ENCODE data around the gene PLA2G1B. TPM values are rescaled to one million over a fixed set of nuclear protein-coding genes. Genes with fewer than 3 reads are reported as not detected.
"Not testable (repeated sequence)": the region's sequence is repeated elsewhere in the genome, so short reads cannot be mapped to it uniquely, and the experiment has no call there.

PLA2G1B gene
- total RNA-seq, 1 donor from 2014 or later, result not detected

GRCh38 chr12:120343039-120343537 is 15.5 kb upstream of the PLA2G1B start:
- peaks cover 13% of the 10 kb centered on the region for H3K36me3 Mint-ChIP-seq (ENCODE audit: low read depth)
- H3K27ac Mint-ChIP-seq (ENCODE audit: unreplicated experiment), result no peak overlapping the region
- peaks cover 5% of the 10 kb centered on the region for H3K9me3 Mint-ChIP-seq
- DNase-seq (ENCODE audit: low read depth, low spot score), result no peak
- TF ChIP-seq CTCF (conservative IDR thresholded peaks at IDR 0.05), result no peak
- H3K4me1 Mint-ChIP-seq, result peaks cover 14% of the 10 kb centered on the region
- H3K27me3 Mint-ChIP-seq (ENCODE audit: low read depth), result peaks cover 2% of the 10 kb centered on the region
- peak overlapping the region; percentile 23 for H3K4me3 Mint-ChIP-seq

- no peak for DNase-seq (ENCODE audit: low read depth, low spot score)
- Mint-ChIP-seq H3K36me3 (ENCODE audit: low read depth) (peaks cover 20% of the 10 kb centered on the region), H3K4me3 (no peak overlapping the region), H3K4me1 (peaks cover 14% of the 10 kb centered on the region), H3K27ac (ENCODE audit: unreplicated experiment) (no peak overlapping the region), H3K27me3 (ENCODE audit: low read depth) (peaks cover 2% of the 10 kb centered on the region), H3K9me3 (peaks cover 12% of the 10 kb centered on the region)
- no peak for TF ChIP-seq CTCF (conservative IDR thresholded peaks at IDR 0.05)
Observed at GRCh38 chr12:120342175-120343038, 14.8 kb upstream of the PLA2G1B start.

GRCh38 chr12:120339256-120339655 is 11.7 kb upstream of the PLA2G1B start:
- no peak overlapping the region for H3K4me3 Mint-ChIP-seq

GRCh38 chr12:120337730-120338129 is 10.2 kb upstream of the PLA2G1B start:
- TF ChIP-seq CTCF (conservative IDR thresholded peaks at IDR 0.05), result no peak
- H3K36me3 Mint-ChIP-seq (ENCODE audit: low read depth), result peaks cover 20% of the 10 kb centered on the region
- H3K4me3 Mint-ChIP-seq, result no peak overlapping the region
- peaks cover 4% of the 10 kb centered on the region for H3K27me3 Mint-ChIP-seq (ENCODE audit: low read depth)
- H3K9me3 Mint-ChIP-seq, result peaks cover 22% of the 10 kb centered on the region
- H3K4me1 Mint-ChIP-seq, result peaks cover 7% of the 10 kb centered on the region
- DNase-seq (ENCODE audit: low read depth, low spot score), result no peak
- no peak overlapping the region for H3K27ac Mint-ChIP-seq (ENCODE audit: unreplicated experiment)

More at GRCh38 chr12:120339256-120339655, 11.7 kb upstream of the PLA2G1B start:
- Mint-ChIP-seq H3K36me3 (ENCODE audit: low read depth) (peaks cover 26% of the 10 kb centered on the region), H3K9me3 (peaks cover 22% of the 10 kb centered on the region), H3K27me3 (ENCODE audit: low read depth) (peaks cover 4% of the 10 kb centered on the region), H3K4me1 (peaks cover 14% of the 10 kb centered on the region), H3K27ac (ENCODE audit: unreplicated experiment) (no peak overlapping the region)
- no peak for TF ChIP-seq CTCF (conservative IDR thresholded peaks at IDR 0.05)
- no peak for DNase-seq (ENCODE audit: low read depth, low spot score)

- not testable (repeated sequence) for H3K27me3 Mint-ChIP-seq (ENCODE audit: low read depth); H3K27ac Mint-ChIP-seq (ENCODE audit: unreplicated experiment); DNase-seq (ENCODE audit: low read depth, low spot score); H3K4me3 Mint-ChIP-seq; H3K4me1 Mint-ChIP-seq
- Mint-ChIP-seq H3K36me3 (ENCODE audit: low read depth) (peaks cover 20% of the 10 kb centered on the region), H3K9me3 (peaks cover 22% of the 10 kb centered on the region)
Observed at GRCh38 chr12:120336392-120336791, 8.8 kb upstream of the PLA2G1B start.

GRCh38 chr12:120335447-120335846 is 7.9 kb upstream of the PLA2G1B start:
- peak; percentile 75 for TF ChIP-seq CTCF (conservative IDR thresholded peaks at IDR 0.05)

More at GRCh38 chr12:120335447-120335846, 7.9 kb upstream of the PLA2G1B start:
- H3K36me3 Mint-ChIP-seq (ENCODE audit: low read depth), result peaks cover 20% of the 10 kb centered on the region
- H3K27ac Mint-ChIP-seq (ENCODE audit: unreplicated experiment); H3K4me3 Mint-ChIP-seq; H3K4me1 Mint-ChIP-seq; H3K27me3 Mint-ChIP-seq (ENCODE audit: low read depth): not testable (repeated sequence)
- DNase-seq (ENCODE audit: low read depth, low spot score), result peak; percentile 61
- H3K9me3 Mint-ChIP-seq, result peaks cover 22% of the 10 kb centered on the region
